Psoas muscle (tissue), 8 donors: ENCODE data around the gene RABEP1. TPM values are rescaled to one million over a fixed set of nuclear protein-coding genes. Genes with fewer than 3 reads are reported as not detected.

Experiments
- ATAC-seq, 4 donors: fragments of 200-7000 bp; cut with Tn5 transposase; one replicate each; pipeline ENCODE4 v1.9.1; 2020; ENCODE audit warnings: moderate library complexity in 3 of 4, mild to moderate bottlenecking in 2 of 4
- DNase-seq, 2 donors: peaks; one replicate each; pipeline ENCODE4 v3.0.0-alpha.2; 2020
- H3K27ac ChIP-seq: fragments of 200-600 bp; one replicate; pipeline ENCODE4 v1.8.0; 2022
- H3K27me3 ChIP-seq, 3 donors: fragments of 200-600 bp in 1 of 3; one replicate each; pipeline versions ENCODE4 v1.6.1 to v1.8.0; 2013 to 2022; ENCODE audit warnings: low read length in 2 of 3, mild to moderate bottlenecking in 2 of 3, moderate library complexity in 1 of 3; ENCODE audit not compliant: insufficient read depth in 3 of 3
- H3K36me3 ChIP-seq, 2 donors: fragments of 200-600 bp in 1 of 2; one replicate each; pipeline versions ENCODE4 v1.6.1 to v1.8.0; 2013 to 2022; ENCODE audit warnings: low read depth in 1 of 2, mild to moderate bottlenecking in 1 of 2, moderate library complexity in 1 of 2; ENCODE audit not compliant: insufficient read depth in 1 of 2
- H3K4me1 ChIP-seq: fragments of 200-600 bp; one replicate; pipeline ENCODE4 v1.8.0; 2022
- H3K4me3 ChIP-seq: fragments of 200-600 bp; one replicate; pipeline ENCODE4 v1.8.0; 2022; ENCODE audit warnings: mild to moderate bottlenecking
- H3K9me3 ChIP-seq: fragments of 200-600 bp; one replicate; pipeline ENCODE4 v1.8.0; 2022
- WGBS, 3 donors: extraction: QIAGEN DNeasy Blood & Tissue Kit; methylation state at CpG; one replicate each; pipeline versions ENCODE4 v1.1.6 to v1.1.7; 2013; 5-methylcytosine and 5-hydroxymethylcytosine counted together
- intact Hi-C, 2 donors: fragments of 100-400 bp; cut with DNase I; formaldehyde crosslinking; loops; one replicate each; pipeline versions ENCODE4 v1.11.0 to v1.14.2; 2022
- polyA plus RNA-seq, 3 donors: library from polyadenylated mRNA; stranded (reverse); fragments of 200-250 nt; gene quantifications; one replicate each; pipeline ENCODE4 v1.2.3, GENCODE V29; 2013
- total RNA-seq, 4 donors: library from RNA; stranded (reverse); fragmentation: NEBNext Ultra II Directional in 2 of 4; extraction: Animal tissue kit (Norgen Biotek cat#: 25700) in 2 of 4; gene quantifications; one replicate each; pipeline versions ENCODE4 v1.2.1 to v1.2.4, GENCODE V29; 2021 to 2023
- TF ChIP-seq, protein P1 (sequence below): fragments of 200-600 bp; IDR thresholded peaks from one replicate; pipeline ENCODE4 v1.8.0; 2022; ENCODE audit warnings: antibody characterized with exemption
- donor health status: healthy with polysubstance abuse.
- donor health status: DM: no; HTN: no; CAD: no; lungs with moderate emphysema.
- donor health status: Bipolar disorder and iron deficiency.
- donor health status: healthy.
- donor health status: DM: yes; HTN: yes; CAD: no.
- donor health status: DM: no; HTN: no; CAD: no.
- donor health status: DM: no; HTN: no; CAD: no.
- donor health status: DM: yes; HTN: yes; CAD: no.

Gene RABEP1
- total and polyA plus RNA-seq, 7 donors: 33.4 to 106 (median 77.4) TPM

DNA sequence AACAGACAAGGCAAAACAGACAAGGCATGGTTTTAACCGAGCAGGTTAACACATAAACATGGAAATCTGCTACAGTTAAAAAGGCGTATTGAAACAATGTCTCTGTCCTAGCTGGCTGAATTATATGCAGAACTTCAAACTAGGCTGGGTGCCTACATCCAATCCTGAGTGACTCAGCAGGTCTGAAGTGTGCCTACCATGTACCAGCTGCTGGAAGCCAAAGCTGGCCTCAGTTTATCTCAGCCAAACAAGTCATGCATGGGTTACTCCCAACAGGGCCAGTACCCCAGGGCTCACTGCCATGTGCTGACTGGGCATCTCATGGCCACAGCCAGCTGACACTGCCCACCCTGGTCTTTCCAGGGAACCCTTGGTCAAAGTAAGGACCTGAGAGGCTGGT is 152.9 kb downstream of the RABEP1 start:
- DNase-seq: no peak
- no peak for ATAC-seq
- 81 to 97% (median 88%) methylated on average over 2 of the region's 2 CpGs for WGBS, 3 donors
- no peaks in the 10 kb centered on the region for H3K27me3 ChIP-seq
- peaks cover 20 to 81% of the 10 kb centered on the region in 2 donors for H3K36me3 ChIP-seq
- peaks cover 6% of the 10 kb centered on the region for H3K4me1 ChIP-seq
- no peak overlapping the region for H3K4me3 ChIP-seq
- intact Hi-C loops: loop anchor here in 1 of 2 donors (10.0 kb wide), 1 partner anchor 180 kb away; no protein-coding TSS in a partner anchor
- TF ChIP-seq, protein P1, sequence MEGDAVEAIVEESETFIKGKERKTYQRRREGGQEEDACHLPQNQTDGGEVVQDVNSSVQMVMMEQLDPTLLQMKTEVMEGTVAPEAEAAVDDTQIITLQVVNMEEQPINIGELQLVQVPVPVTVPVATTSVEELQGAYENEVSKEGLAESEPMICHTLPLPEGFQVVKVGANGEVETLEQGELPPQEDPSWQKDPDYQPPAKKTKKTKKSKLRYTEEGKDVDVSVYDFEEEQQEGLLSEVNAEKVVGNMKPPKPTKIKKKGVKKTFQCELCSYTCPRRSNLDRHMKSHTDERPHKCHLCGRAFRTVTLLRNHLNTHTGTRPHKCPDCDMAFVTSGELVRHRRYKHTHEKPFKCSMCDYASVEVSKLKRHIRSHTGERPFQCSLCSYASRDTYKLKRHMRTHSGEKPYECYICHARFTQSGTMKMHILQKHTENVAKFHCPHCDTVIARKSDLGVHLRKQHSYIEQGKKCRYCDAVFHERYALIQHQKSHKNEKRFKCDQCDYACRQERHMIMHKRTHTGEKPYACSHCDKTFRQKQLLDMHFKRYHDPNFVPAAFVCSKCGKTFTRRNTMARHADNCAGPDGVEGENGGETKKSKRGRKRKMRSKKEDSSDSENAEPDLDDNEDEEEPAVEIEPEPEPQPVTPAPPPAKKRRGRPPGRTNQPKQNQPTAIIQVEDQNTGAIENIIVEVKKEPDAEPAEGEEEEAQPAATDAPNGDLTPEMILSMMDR: no peak
- H3K27ac ChIP-seq: peak overlapping the region; percentile 62
- no peaks in the 10 kb centered on the region for H3K9me3 ChIP-seq

Other genes with a start within 250 kb of the RABEP1 start
- gene SLC52A1, start 246.9 kb upstream of the RABEP1 start, total RNA-seq: not detected
- under 1 TPM in 2 of 3 donors, not detected in 1; 0.01 to 0.04 TPM for gene SLC52A1, start 246.9 kb upstream of the RABEP1 start, polyA plus RNA-seq
- 10 to 100 TPM in 1 of 4 donors, 1 to 10 TPM in 3; 6.8 to 12.3 (median 8.0) TPM for gene ZFP3, start 203.8 kb upstream of the RABEP1 start, total RNA-seq
- 10 to 100 TPM in 1 of 3 donors, 1 to 10 TPM in 2; 3.7 to 11.2 (median 3.9) TPM for gene ZFP3, start 203.8 kb upstream of the RABEP1 start, polyA plus RNA-seq
- gene ZNF232, start 170.4 kb upstream of the RABEP1 start, total RNA-seq: 10 to 100 TPM in 1 of 4 donors, 1 to 10 TPM in 3; 5.8 to 12.2 (median 7.4) TPM
- 10 to 100 TPM in 1 of 3 donors, 1 to 10 TPM in 2; 7.1 to 19.3 (median 8.0) TPM for gene ZNF232, start 170.4 kb upstream of the RABEP1 start, polyA plus RNA-seq
- 1 to 10 TPM in 1 of 4 donors, under 1 TPM in 3; 0.40 to 3.2 (median 0.41) TPM for gene USP6, start 166.3 kb upstream of the RABEP1 start, total RNA-seq
- gene USP6, start 166.3 kb upstream of the RABEP1 start, polyA plus RNA-seq: under 1 TPM; 0.05 to 0.37 (median 0.25) TPM
- gene ZNF594, start 90.4 kb upstream of the RABEP1 start, total RNA-seq: 1 to 10 TPM; 1.5 to 4.0 (median 3.1) TPM
- 1 to 10 TPM; 1.1 to 6.6 (median 1.2) TPM for gene ZNF594, start 90.4 kb upstream of the RABEP1 start, polyA plus RNA-seq
- gene SCIMP, start 47.4 kb upstream of the RABEP1 start, total RNA-seq: under 1 TPM; 0.37 to 0.74 (median 0.50) TPM
- under 1 TPM; 0.12 to 0.55 (median 0.27) TPM for gene SCIMP, start 47.4 kb upstream of the RABEP1 start, polyA plus RNA-seq
- gene NUP88, start 137.4 kb downstream of the RABEP1 start, total RNA-seq: 10 to 100 TPM; 54.4 to 90.9 (median 84.1) TPM
- 100 to 1,000 TPM in 1 of 3 donors, 10 to 100 TPM in 2; 69.6 to 106 (median 75.5) TPM for gene NUP88, start 137.4 kb downstream of the RABEP1 start, polyA plus RNA-seq
- gene RPAIN, start 137.9 kb downstream of the RABEP1 start, total RNA-seq: 10 to 100 TPM; 24.7 to 36.3 (median 27.5) TPM
- gene RPAIN, start 137.9 kb downstream of the RABEP1 start, polyA plus RNA-seq: 10 to 100 TPM; 25.2 to 65.2 (median 48.1) TPM
- gene C1QBP, start 156.9 kb downstream of the RABEP1 start, total RNA-seq: 100 to 1,000 TPM; 107 to 184 (median 128) TPM
- 100 to 1,000 TPM; 166 to 472 (median 209) TPM for gene C1QBP, start 156.9 kb downstream of the RABEP1 start, polyA plus RNA-seq
- 10 to 100 TPM in 3 of 4 donors, 1 to 10 TPM in 1; 8.9 to 17.7 (median 12.0) TPM for gene DHX33, start 186.7 kb downstream of the RABEP1 start, total RNA-seq
- 1 to 10 TPM; 3.9 to 9.6 (median 6.9) TPM for gene DHX33, start 186.7 kb downstream of the RABEP1 start, polyA plus RNA-seq
- 10 to 100 TPM; 23.1 to 40.9 (median 33.6) TPM for gene DERL2, start 203.9 kb downstream of the RABEP1 start, total RNA-seq
- gene DERL2, start 203.9 kb downstream of the RABEP1 start, polyA plus RNA-seq: 100 to 1,000 TPM in 1 of 3 donors, 10 to 100 TPM in 2; 50.6 to 104 (median 60.4) TPM
- 10 to 100 TPM; 13.6 to 21.4 (median 17.5) TPM for gene MIS12, start 204.3 kb downstream of the RABEP1 start, total RNA-seq
- gene MIS12, start 204.3 kb downstream of the RABEP1 start, polyA plus RNA-seq: 10 to 100 TPM; 11.1 to 28.9 (median 13.1) TPM